ENCODE measurements around the gene SUGP1.

The SUGP1 gene

GRCh38 chr19:19320361-19321140, at the start of gene SUGP1, which contains the start of gene MAU2:
Gene SUGP1 (minus strand): TSS chr19:19320509. CDS start chr19:19320496, 13 bp downstream.
Gene MAU2 (plus strand): TSS chr19:19320829. CDS start chr19:19320860, 31 bp downstream.
- peak; percentile 32 for TF ChIP-seq CTCF (IDR thresholded peaks at IDR 0.05; ENCODE audit: insufficient read depth, low read depth, low read length, missing control alignments)
- peak within 1 kb of the TSS; percentile 94 for H3K4me3 ChIP-seq (ENCODE audit: low read length)
- peak; percentile 96 for DNase-seq (ENCODE audit: low read depth)

- no peak for DNase-seq (ENCODE audit: low read depth)
- no peak overlapping the region for H3K4me3 ChIP-seq (ENCODE audit: low read length)
These were observed 47.8 kb upstream of the SUGP1 start for GRCh38 chr19:19368087-19368486.

GRCh38 chr19:19366434-19367396, 46.4 kb upstream of the SUGP1 start:
- TF ChIP-seq CTCF (IDR thresholded peaks at IDR 0.05; ENCODE audit: insufficient read depth, low read depth, low read length, missing control alignments): peak; percentile 97
- DNase-seq (ENCODE audit: low read depth): peak; percentile 84
- no peak overlapping the region for H3K4me3 ChIP-seq (ENCODE audit: low read length)

More at GRCh38 chr19:19368087-19368486, 47.8 kb upstream of the SUGP1 start:
- no peak for TF ChIP-seq CTCF (IDR thresholded peaks at IDR 0.05; ENCODE audit: insufficient read depth, low read depth, low read length, missing control alignments)

- DNase-seq (ENCODE audit: low read depth): no peak
- TF ChIP-seq CTCF (IDR thresholded peaks at IDR 0.05; ENCODE audit: insufficient read depth, low read depth, low read length, missing control alignments): no peak
- no peak overlapping the region for H3K4me3 ChIP-seq (ENCODE audit: low read length)
These were observed 41.8 kb upstream of the SUGP1 start for GRCh38 chr19:19362075-19362474.

- H3K4me3 ChIP-seq (ENCODE audit: low read length): no peak overlapping the region
- DNase-seq (ENCODE audit: low read depth): peak; percentile 83
- peak; percentile 84 for TF ChIP-seq CTCF (IDR thresholded peaks at IDR 0.05; ENCODE audit: insufficient read depth, low read depth, low read length, missing control alignments)
These were observed 40.8 kb upstream of the SUGP1 start for GRCh38 chr19:19361075-19361594.

- H3K4me3 ChIP-seq (ENCODE audit: low read length): no peak overlapping the region
- DNase-seq (ENCODE audit: low read depth): no peak
- no peak for TF ChIP-seq CTCF (IDR thresholded peaks at IDR 0.05; ENCODE audit: insufficient read depth, low read depth, low read length, missing control alignments)
These were observed 36.7 kb upstream of the SUGP1 start for GRCh38 chr19:19356901-19357566.

Measured in epithelial cell of esophagus (primary cell).